Esophagus (tissue), 2 donors: ENCODE measurements around the gene CCBE1. TPM values are rescaled to one million over a fixed set of nuclear protein-coding genes. Genes with fewer than 3 reads are reported as not detected.

ENCODE experiments used
- H3K27ac ChIP-seq, 2 donors: one replicate each; pipeline ENCODE4 v1.5.1; 2013; ENCODE audit warnings: low read depth in 2 of 2, mild to moderate bottlenecking in 2 of 2, inconsistent platforms in 1 of 2, low read length in 1 of 2, moderate library complexity in 1 of 2
- H3K27me3 ChIP-seq, 2 donors: one replicate each; pipeline ENCODE4 v1.6.1; 2013; ENCODE audit warnings: low read length in 2 of 2, control low read depth in 1 of 2, mild to moderate bottlenecking in 1 of 2; ENCODE audit not compliant: insufficient read depth in 2 of 2, control insufficient read depth in 1 of 2
- H3K36me3 ChIP-seq, 2 donors: one replicate each; pipeline ENCODE4 v1.6.1; 2013; ENCODE audit warnings: low read length in 1 of 2; ENCODE audit not compliant: control insufficient read depth in 2 of 2, insufficient read depth in 2 of 2
- H3K4me1 ChIP-seq, 2 donors: one replicate each; pipeline ENCODE4 v1.6.1; 2013; ENCODE audit warnings: low read length in 1 of 2; ENCODE audit not compliant: control insufficient read depth in 2 of 2, insufficient read depth in 2 of 2
- H3K4me3 ChIP-seq, 2 donors: one replicate each; pipeline ENCODE4 v1.5.1; 2013; ENCODE audit warnings: low read length in 2 of 2, mild to moderate bottlenecking in 2 of 2, low read depth in 1 of 2, moderate library complexity in 1 of 2
- H3K9me3 ChIP-seq, 2 donors: one replicate each; pipeline ENCODE4 v1.6.1; 2013; ENCODE audit warnings: mild to moderate bottlenecking in 2 of 2, low read depth in 1 of 2, low read length in 1 of 2, moderate library complexity in 1 of 2; ENCODE audit not compliant: control insufficient read depth in 2 of 2, insufficient read depth in 1 of 2
- WGBS, 2 donors: extraction: QIAGEN DNeasy Blood & Tissue Kit; methylation state at CpG; one replicate each; pipeline ENCODE4 v1.1.7; 2013; 5-methylcytosine and 5-hydroxymethylcytosine counted together
- polyA plus RNA-seq, 2 donors: library from polyadenylated mRNA; stranded (reverse); fragments of 200-250 nt; gene quantifications; one replicate each; pipeline ENCODE4 v1.2.3, GENCODE V29; 2013
- donor health status: healthy with polysubstance abuse.
- donor health status: Bipolar disorder and iron deficiency.

CCBE1 gene
- polyA plus RNA-seq, 2 donors, result 0.18 to 0.34 TPM

DNA sequence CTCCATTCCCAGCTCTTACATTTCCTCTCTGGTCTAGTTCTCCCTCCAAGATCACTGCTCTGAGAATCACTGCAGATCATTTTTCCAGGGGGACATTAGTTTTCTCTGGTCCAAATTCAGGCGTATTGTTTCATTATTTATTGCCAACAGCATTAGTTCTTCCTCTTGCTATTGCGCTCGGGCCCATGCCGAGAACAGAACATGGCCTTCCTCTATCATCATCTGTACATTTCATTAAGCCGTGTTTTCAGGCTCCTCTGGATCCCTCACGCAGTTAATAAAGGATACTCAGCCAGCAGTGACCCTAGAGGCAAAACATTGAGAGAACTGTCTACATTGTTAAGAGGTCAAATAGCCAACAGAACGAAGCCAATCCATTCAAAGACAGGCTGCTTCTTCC lies 63.9 kb downstream of the CCBE1 start:
- 76 to 89% methylated on average over 7 of the region's 7 CpGs for WGBS, 2 donors
- no peaks in the 10 kb centered on the region for H3K36me3 ChIP-seq
- H3K4me1 ChIP-seq, result no peaks in the 10 kb centered on the region
- H3K27me3 ChIP-seq, result no peaks in the 10 kb centered on the region
- peaks cover 0 to 3% of the 10 kb centered on the region in 2 donors for H3K9me3 ChIP-seq
- H3K27ac ChIP-seq, result no peak overlapping the region
- H3K4me3 ChIP-seq, result no peak overlapping the region

DNA sequence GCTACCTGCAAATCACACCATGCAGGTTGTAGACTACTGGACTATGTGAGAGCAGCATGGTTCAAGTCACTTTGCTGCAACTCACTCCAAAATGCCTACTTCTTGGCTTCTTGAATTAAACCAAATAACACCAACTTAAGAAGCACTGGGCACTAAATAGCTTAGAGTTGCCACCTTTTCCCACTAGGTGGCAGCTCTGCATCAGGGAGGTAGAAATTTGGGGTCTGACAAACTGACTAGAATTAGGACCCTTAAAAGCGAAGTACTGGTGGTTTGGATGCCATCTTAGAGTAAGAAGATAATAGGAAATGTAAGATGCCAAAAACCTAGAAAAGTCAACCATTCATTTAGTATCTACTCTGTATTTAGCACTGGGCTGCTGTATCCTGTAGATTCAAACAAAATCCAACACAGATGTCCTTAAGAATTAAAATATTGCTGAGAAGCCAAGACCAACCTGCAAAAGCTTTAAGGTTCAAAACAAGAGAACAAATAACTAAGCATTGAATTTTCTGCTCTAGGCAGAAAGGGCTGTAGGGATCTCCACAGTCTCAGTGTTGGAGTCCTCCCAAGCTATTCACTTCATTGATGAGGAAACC lies 65.5 kb downstream of the CCBE1 start:
- whole genome bisulfite sequencing, 2 donors, result 48 to 62% methylated on average over 1 of the region's 1 CpG

DNA sequence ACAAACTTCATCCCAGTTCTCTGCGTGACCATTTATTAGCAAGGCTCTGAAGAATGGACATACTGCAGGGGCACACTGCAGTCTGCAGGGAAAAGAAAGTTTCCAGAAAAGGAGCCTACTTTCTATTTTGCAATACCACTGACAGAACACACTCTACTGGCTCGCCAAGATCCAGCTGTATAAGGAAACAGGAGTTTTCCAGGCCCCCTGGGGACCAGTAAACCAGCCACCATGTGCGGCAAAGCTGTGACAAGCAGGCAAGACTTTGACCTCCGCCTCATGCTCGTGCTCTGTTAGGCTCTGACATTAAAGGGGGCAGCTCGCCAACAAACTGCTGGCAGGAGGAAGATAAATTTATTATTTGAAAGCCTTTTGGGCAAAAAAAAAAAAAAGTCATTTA lies 67.3 kb downstream of the CCBE1 start:
- H3K36me3 ChIP-seq, result no peaks in the 10 kb centered on the region
- H3K4me3 ChIP-seq, result no peak overlapping the region
- no peaks in the 10 kb centered on the region for H3K27me3 ChIP-seq
- WGBS, 2 donors, result 71 to 72% methylated on average over 6 of the region's 6 CpGs
- no peaks in the 10 kb centered on the region for H3K4me1 ChIP-seq
- peaks cover 0 to 3% of the 10 kb centered on the region in 2 donors for H3K9me3 ChIP-seq
- no peak overlapping the region for H3K27ac ChIP-seq

More for the DNA sequence above, 65.5 kb downstream of the CCBE1 start:
- no peak overlapping the region for H3K27ac ChIP-seq
- H3K36me3 ChIP-seq, result no peaks in the 10 kb centered on the region
- H3K27me3 ChIP-seq, result no peaks in the 10 kb centered on the region
- H3K4me3 ChIP-seq, result no peak overlapping the region
- H3K9me3 ChIP-seq, result peaks cover 0 to 3% of the 10 kb centered on the region in 2 donors
- H3K4me1 ChIP-seq, result no peaks in the 10 kb centered on the region

DNA sequence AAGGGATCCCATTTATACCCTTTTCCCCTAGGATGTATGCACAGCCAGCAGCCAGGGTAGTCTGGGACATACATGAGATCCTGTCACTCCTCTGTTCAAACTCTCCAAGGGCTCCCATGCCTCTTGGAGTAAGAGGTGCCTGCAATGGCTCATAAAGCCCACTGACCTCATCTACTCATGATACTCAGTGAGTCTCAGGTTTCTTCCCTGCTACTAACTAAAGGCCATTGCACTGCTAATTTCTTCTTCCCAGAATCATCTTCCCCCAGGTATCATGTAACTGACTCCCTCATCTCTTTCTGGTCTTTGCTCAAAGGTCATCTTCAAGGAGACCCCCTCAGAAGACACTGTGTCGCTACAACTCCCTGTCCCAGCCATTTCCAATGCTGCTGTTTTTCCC lies 68.2 kb downstream of the CCBE1 start:
- H3K27me3 ChIP-seq, result no peaks in the 10 kb centered on the region
- WGBS, 2 donors, result 84 to 92% methylated on average over 1 of the region's 1 CpG
- no peak overlapping the region for H3K4me3 ChIP-seq

DNA sequence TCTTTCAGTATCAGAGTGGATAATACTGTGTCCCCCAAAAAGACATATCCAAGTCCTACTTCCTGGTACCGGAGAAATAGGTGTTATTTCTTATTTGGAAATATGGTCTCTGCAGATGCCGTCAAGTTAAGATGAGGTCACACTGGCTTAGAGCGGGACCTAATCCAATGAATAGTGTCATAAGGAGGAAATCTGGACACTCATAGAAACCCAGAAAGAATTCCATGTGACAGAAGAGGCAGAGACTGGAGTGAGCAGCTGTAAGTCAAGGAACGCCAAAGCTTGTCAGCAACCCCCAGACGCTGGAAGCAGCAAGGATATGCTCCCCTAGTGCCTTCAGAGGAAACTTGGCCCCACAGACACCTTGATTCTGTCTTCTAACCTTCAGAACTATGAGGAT lies 69.8 kb downstream of the CCBE1 start:
- WGBS, 2 donors, result 81 to 88% methylated on average over 5 of the region's 5 CpGs
- peaks cover 0 to 3% of the 10 kb centered on the region in 2 donors for H3K9me3 ChIP-seq
- H3K27ac ChIP-seq, result no peak overlapping the region
- no peak overlapping the region for H3K4me3 ChIP-seq
- no peaks in the 10 kb centered on the region for H3K4me1 ChIP-seq
- H3K36me3 ChIP-seq, result no peaks in the 10 kb centered on the region
- no peaks in the 10 kb centered on the region for H3K27me3 ChIP-seq

More for the DNA sequence above, 68.2 kb downstream of the CCBE1 start:
- no peak overlapping the region for H3K27ac ChIP-seq
- H3K4me1 ChIP-seq, result no peaks in the 10 kb centered on the region
- no peaks in the 10 kb centered on the region for H3K36me3 ChIP-seq
- H3K9me3 ChIP-seq, result peaks cover 0 to 3% of the 10 kb centered on the region in 2 donors

DNA sequence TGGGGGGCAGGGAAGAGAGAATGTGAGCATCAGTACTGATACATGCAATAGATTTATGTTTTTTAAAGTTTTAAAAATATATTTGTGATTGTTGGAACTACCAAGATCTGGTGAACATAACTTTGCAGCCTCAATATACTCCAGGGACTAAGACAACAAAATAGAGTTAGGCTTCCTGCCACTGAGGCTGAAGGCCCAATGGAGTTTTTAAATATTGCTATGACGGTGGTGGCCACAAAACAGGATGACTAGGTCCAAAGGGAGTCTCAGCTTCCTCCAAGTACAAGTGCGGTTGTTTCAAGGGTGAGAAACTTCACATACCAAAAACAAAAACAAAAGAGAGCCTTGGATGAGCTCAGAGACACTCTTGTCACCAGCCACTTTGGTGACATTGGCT lies 72.9 kb downstream of the CCBE1 start:
- 74 to 83% methylated on average over 2 of the region's 2 CpGs for WGBS, 2 donors
- Histone ChIP-seq H3K27ac (no peak overlapping the region), H3K4me3 (no peak overlapping the region), H3K27me3 (no peaks in the 10 kb centered on the region), H3K9me3 (no peaks in the 10 kb centered on the region), H3K4me1 (no peaks in the 10 kb centered on the region), H3K36me3 (no peaks in the 10 kb centered on the region)

DNA sequence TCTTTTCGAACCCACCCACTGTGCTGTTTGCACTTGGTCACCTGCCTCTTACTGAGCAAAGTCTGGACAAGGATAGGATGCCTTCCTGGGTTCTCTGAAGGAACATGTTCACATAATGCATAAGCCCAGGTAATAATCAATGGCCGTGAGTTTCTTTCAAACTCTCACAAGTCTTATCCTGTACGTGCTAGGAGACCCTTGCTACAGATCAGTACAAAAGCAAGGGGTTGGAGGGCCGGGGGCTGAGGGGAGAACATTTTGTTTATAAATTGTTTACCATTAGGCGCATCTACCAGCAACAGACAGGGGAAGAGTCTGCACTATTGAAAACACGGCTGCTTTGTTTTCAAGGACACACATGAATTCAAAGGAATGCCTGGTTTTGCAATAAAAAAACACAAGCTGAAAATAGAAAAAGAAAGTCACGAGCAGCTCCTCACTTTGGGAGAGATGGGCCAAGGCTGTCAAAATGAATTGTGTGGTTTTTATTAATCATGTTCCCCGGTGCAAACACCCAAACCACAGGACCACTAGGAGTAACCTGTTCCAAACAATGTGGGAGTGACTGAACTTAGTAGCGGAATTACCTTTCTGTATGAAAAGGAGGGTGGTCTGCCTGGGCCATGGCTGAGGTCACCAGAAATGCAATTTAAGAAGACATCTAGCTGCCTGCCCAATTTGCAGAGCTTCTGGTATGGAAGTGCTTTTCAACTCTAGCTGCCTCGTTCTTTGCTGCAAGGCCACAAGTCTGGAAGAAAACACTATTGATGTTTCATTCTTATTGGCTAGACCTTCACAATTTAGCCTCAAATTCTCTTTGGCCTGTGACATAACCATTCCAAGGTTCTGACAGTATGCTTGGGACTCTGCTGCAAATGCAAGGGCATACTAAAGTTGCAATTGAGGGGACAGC lies 73.5 kb downstream of the CCBE1 start:
- Histone ChIP-seq H3K27me3 (no peaks in the 10 kb centered on the region), H3K36me3 (no peaks in the 10 kb centered on the region), H3K4me1 (no peaks in the 10 kb centered on the region), H3K27ac (no peak overlapping the region), H3K9me3 (no peaks in the 10 kb centered on the region), H3K4me3 (no peak overlapping the region)
- WGBS, 2 donors, result 43 to 45% methylated on average over 10 of the region's 10 CpGs

DNA sequence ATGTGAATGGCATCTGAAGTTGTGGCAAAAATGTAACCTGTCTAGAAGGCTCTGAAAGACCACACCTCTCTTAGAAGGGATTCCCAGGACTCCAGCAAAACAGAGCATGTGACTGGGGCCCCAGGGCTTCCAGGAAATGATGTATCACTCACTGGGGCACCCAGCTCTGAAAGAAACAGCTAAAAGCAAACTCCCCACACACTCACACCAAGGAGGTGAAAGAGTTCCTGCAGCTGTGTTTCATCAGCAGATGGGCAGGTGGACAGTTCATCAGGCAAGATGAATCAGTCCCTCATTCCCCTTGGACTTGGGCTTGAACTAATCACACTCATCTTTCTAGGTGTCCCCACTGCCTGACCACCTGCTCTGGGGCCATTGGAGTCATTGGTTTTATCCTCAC lies 76.2 kb downstream of the CCBE1 start:
- H3K36me3 ChIP-seq, result no peaks in the 10 kb centered on the region
- H3K27ac ChIP-seq, result no peak overlapping the region
- H3K9me3 ChIP-seq, result no peaks in the 10 kb centered on the region
- H3K4me3 ChIP-seq, result no peak overlapping the region
- no peaks in the 10 kb centered on the region for H3K27me3 ChIP-seq
- no peaks in the 10 kb centered on the region for H3K4me1 ChIP-seq

DNA sequence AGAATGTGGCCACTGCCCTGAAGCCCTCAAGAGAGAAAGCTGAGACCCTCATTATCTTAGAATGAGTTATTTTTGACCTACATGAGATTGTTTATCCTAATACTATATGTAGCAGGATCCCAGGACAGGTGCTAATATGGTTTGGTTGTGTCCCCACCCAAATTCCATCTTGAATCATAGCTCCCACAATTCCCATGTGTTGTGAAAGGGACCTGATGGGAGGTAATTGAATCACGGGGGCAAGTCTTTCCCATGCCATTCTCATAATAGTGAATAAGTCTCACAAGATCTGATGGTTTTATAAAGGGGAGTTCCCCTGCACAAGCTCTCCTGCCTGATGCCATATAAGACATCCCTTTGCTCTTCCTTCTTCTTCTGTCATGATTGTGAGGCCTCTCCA lies 76.8 kb downstream of the CCBE1 start:
- 83 to 85% methylated on average over 1 of the region's 1 CpG for WGBS, 2 donors
- H3K27me3 ChIP-seq, result no peaks in the 10 kb centered on the region

DNA sequence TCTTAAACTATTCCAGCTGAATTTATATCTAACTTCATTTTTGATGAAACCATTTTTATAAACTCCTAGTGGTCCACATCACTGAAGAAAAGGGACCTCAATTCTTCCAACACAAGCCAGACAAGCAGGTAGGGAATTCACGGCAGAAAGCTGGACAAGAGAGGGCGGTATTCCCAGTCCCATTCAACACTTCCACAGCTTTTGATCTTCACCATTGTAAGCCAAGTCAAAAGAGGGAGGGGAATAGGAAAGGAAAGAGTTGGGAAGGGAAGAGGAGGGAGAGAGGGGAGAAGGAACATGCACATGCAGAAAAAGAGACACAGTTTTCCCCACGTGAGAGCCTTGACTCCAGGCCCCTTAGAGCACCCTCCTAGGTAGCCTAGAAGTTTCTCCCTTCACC lies 77.4 kb downstream of the CCBE1 start:
- Histone ChIP-seq H3K4me1 (no peaks in the 10 kb centered on the region), H3K9me3 (no peaks in the 10 kb centered on the region), H3K4me3 (no peak overlapping the region), H3K36me3 (no peaks in the 10 kb centered on the region), H3K27ac (no peak overlapping the region), H3K27me3 (no peaks in the 10 kb centered on the region)
- WGBS, 2 donors, result 73 to 76% methylated on average over 3 of the region's 3 CpGs

More for the DNA sequence above, 76.8 kb downstream of the CCBE1 start:
- Histone ChIP-seq H3K27ac (no peak overlapping the region), H3K4me1 (no peaks in the 10 kb centered on the region), H3K4me3 (no peak overlapping the region), H3K36me3 (no peaks in the 10 kb centered on the region), H3K9me3 (no peaks in the 10 kb centered on the region)
